Bronchial epithelial cell (primary cell): ENCODE data around the gene CA12. TPM values are rescaled to one million over a fixed set of nuclear protein-coding genes. Genes with fewer than 3 reads are reported as not detected.

Experiments
- DNase-seq: peaks from one replicate; pipeline ENCODE4 v3.0.0-alpha.2; 2010; ENCODE audit warnings: low read depth
- FAIRE-seq: peaks from 2 replicates; lab custom pipeline; 2011; peaks lifted over from hg19 to GRCh38; lab: Jason Lieb, UNC
- H3K27me3 ChIP-seq: 2 replicates; pipeline ENCODE4 v1.5.1; 2011; ENCODE audit warnings: low read length; ENCODE audit not compliant: control insufficient read depth, insufficient read depth
- H3K36me3 ChIP-seq: 2 replicates; pipeline ENCODE4 v1.5.1; 2011; ENCODE audit warnings: low read length; ENCODE audit not compliant: control insufficient read depth, insufficient read depth
- H3K4me3 ChIP-seq: 2 replicates; pipeline ENCODE4 v1.5.1; 2011; ENCODE audit warnings: mild to moderate bottlenecking, low read depth, low read length, control low read depth
- total RNA-seq: library from RNA; depleted of rRNA; stranded (reverse); fragments of >200 nt; gene quantifications from 2 replicates; pipeline ENCODE4 v1.2.1, GENCODE V29; 2014
- TF ChIP-seq, protein P1 (sequence below): IDR thresholded peaks from 2 replicates; pipeline ENCODE4 v1.5.1; 2011; ENCODE audit warnings: mild to moderate bottlenecking, moderate library complexity, low read length, control low read depth, inconsistent platforms; ENCODE audit not compliant: insufficient read depth, severe bottlenecking

Gene CA12
- total RNA-seq, 1 donor from 2014 or later, result 44.0 TPM

DNA sequence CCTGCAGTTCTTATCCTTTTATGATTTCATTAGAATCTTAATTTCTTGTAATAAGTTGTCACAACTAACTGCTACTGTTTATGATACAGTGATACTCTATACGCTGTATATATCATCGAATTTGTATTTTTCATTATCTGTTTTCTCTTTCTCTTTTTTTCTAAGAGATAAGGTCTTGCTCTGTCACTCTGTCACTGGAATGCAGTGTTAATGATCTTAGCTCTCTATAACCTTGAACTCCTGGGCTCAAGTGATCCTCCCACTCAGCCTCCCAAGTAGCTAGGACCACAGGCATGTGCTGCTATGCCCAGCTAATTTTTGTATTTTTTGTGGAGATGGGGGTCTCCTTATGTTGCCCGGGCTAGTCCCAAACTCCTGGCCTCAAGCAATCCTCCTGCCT is 89.4 kb downstream of the CA12 start:
- FAIRE-seq, result no peak
- H3K36me3 ChIP-seq, result no peaks in the 10 kb centered on the region
- DNase-seq, result no peak
- no peaks in the 10 kb centered on the region for H3K27me3 ChIP-seq
- TF ChIP-seq, protein P1, sequence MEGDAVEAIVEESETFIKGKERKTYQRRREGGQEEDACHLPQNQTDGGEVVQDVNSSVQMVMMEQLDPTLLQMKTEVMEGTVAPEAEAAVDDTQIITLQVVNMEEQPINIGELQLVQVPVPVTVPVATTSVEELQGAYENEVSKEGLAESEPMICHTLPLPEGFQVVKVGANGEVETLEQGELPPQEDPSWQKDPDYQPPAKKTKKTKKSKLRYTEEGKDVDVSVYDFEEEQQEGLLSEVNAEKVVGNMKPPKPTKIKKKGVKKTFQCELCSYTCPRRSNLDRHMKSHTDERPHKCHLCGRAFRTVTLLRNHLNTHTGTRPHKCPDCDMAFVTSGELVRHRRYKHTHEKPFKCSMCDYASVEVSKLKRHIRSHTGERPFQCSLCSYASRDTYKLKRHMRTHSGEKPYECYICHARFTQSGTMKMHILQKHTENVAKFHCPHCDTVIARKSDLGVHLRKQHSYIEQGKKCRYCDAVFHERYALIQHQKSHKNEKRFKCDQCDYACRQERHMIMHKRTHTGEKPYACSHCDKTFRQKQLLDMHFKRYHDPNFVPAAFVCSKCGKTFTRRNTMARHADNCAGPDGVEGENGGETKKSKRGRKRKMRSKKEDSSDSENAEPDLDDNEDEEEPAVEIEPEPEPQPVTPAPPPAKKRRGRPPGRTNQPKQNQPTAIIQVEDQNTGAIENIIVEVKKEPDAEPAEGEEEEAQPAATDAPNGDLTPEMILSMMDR, result no peak
- no peak overlapping the region for H3K4me3 ChIP-seq

DNA sequence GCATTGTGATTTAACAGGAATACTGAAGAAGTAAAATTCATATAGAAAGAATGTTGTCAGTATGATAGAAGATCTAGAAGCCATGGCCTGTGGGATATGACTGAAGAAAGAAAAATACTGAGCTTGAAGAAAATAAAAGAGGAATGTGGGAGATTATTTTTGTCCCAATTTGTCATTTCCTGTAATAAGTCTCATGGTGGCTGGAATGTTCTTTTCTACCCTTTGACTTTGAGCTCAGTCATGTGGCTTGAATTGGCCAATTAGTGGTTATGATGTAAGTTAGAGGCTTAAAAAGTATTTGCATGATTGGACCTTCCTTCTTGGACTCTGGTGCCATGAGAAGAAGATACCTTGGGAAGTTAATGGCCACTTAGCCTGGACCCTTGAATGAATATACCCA is 90.1 kb downstream of the CA12 start:
- peak; percentile 39 for DNase-seq
- no peak for FAIRE-seq
- Histone ChIP-seq H3K4me3 (no peak overlapping the region), H3K27me3 (no peaks in the 10 kb centered on the region), H3K36me3 (no peaks in the 10 kb centered on the region)
- TF ChIP-seq, protein P1, result no peak

DNA sequence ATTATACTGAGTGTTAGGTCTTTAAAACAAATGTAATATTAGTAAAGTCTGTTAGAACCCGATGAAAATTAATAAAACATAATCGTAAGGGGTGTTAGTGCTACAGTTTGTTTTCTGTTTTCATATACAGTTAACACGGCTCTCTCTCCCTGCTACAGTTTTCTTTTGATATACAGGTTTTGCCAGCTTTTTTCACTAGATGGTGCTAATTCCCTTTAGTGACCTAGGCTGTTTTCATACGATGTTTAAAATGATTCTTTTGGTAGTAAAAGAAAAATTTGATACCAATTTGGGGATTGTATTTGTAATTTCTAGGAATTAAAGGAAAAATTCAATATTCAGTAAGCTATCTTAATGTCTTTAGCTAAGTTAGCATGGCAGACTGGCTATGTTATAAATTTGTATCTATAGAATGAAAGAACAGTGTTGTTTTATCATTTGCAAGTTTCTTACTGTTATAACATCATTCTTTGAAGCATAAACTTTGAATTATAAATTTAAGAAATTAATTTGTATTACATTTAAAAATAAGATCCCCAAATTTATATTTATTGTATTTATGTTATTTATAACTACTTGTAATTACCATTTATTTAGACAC is 92.8 kb downstream of the CA12 start:
- FAIRE-seq, result no peak
- DNase-seq, result peak; percentile 54

DNA sequence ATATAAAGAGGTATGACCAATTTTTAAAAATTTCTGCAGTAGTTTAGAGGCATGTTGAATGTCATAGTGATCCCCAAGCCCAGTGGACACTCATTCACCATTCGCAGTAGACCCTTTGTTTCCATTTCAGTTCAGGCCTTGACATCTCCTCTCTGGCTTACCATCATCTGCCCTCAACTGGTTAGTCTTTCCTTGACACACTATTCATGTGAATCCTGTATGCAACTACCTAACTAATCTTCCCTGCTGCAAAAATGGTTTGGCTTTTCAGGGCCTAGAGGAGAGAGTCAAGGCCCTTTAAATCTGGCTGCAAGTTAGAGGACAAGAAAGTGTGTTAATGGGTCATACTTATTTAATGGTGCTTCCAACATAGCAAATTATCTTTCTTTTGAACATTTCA is 93.3 kb downstream of the CA12 start:
- Histone ChIP-seq H3K4me3 (no peak overlapping the region), H3K36me3 (no peaks in the 10 kb centered on the region), H3K27me3 (no peaks in the 10 kb centered on the region)
- FAIRE-seq, result peak; percentile 40
- TF ChIP-seq, protein P1, result no peak
- DNase-seq, result no peak

More for the DNA sequence above, 92.8 kb downstream of the CA12 start:
- TF ChIP-seq, protein P1, result peak; percentile 44
- H3K27me3 ChIP-seq, result no peaks in the 10 kb centered on the region
- H3K4me3 ChIP-seq, result no peak overlapping the region
- no peaks in the 10 kb centered on the region for H3K36me3 ChIP-seq

DNA sequence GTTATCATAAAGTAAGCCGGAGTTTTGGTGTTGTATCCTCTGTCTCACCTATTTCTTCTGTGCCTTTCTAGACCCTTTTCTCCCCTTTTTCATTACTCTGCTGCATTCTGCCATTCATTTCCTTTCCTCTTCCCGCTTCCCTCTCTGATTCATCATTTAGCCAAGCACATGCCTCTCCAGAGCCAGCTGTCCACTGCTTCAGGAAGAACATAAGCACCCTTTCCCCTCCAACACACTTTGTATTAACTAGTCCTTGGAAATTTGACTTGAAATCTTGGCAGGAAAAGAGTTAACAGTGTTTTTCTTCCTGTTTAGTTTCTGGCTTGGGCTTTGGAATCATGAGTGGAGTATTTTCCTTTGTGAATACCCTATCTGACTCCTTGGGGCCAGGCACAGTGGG is 94.5 kb downstream of the CA12 start:
- FAIRE-seq, result no peak
- no peak for DNase-seq
- H3K36me3 ChIP-seq, result no peaks in the 10 kb centered on the region
- TF ChIP-seq, protein P1, result no peak
- H3K27me3 ChIP-seq, result no peaks in the 10 kb centered on the region
- H3K4me3 ChIP-seq, result no peak overlapping the region

DNA sequence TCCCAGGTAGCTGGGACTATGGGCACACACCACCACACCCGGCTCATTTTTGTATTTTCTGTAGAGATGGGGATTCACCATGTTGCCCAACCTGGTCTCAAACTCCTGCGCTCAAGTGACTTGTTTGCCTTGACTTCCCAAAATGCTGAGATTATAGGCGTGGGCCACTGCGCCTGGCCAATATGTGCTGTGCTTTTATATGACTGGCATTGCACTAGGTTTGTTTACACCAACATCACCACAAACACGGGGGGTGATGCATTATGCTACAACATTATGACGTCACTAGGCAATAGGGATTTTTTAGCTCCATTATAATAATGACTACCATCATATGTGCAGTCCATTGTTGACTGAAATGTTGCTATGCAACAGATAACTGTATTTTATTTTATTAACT is 97.3 kb downstream of the CA12 start:
- no peak for FAIRE-seq
- Histone ChIP-seq H3K36me3 (no peaks in the 10 kb centered on the region), H3K27me3 (no peaks in the 10 kb centered on the region), H3K4me3 (no peak overlapping the region)
- TF ChIP-seq, protein P1, result no peak
- no peak for DNase-seq
